NK-92 (cell line): ENCODE measurements around the gene SF3B6.

ENCODE experiments used
- DNase-seq: peaks from one replicate; lab custom pipeline; 2025; ENCODE audit not compliant: unreplicated experiment; lab: John Stamatoyannopoulos, UW

Gene SF3B6

DNA sequence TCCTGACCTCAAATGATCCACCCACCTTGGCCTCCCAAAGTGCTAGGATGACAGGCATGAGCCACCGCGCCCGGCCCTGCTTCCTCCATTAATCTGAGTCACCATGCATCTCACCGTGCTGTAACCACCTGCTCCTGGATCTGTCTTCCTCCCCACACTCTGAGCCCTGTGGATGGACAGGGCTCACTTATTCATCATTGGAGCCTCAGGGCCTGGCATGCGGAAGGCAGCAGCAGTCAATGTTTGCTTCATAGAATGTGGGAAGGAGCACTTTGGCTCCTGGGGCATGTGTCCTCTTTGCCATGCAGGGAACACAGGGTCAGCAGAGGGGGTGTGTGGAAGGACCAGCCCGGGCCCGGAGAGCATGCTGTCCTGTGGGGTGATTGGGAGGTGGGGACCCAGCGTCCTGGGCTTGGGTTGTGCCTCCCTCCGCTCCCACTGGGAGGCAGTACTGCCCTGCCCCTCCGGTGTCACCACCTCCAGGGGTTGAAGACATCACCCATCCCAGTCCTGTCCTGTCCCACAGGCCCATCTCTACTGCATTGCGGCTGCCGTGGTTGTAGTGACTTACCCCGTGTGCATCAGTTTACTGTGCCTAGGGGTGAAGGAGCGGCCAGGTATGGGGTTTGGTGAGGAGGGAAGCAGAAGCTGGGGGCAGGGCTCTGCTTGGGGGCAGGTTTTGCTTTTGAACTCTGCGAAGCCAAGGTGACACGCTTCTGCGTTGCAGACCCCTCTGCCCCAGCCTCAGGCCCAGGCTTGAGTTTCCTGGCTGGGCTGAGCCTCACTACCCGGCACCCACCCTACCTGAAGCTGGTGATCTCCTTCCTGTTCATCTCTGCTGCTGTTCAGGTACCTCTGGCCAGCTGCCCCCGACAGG lies 54.8 kb downstream of the SF3B6 start:
- no peak for DNase-seq

GRCh38 chr2:24020244-24020643 lies 55.9 kb downstream of the SF3B6 start:
- DNase-seq, result no peak

- no peak for DNase-seq
Measured at GRCh38 chr2:24019729-24020128, 56.4 kb downstream of the SF3B6 start.

- DNase-seq, result no peak
Measured at GRCh38 chr2:24018241-24018640, 57.9 kb downstream of the SF3B6 start.

GRCh38 chr2:24017711-24018110 lies 58.4 kb downstream of the SF3B6 start:
- no peak for DNase-seq
